Measurements from ENCODE around the gene EFS.

The EFS gene

GRCh38 chr14:23324993-23325392, 40.0 kb downstream of the EFS start:
- no peak for DNase-seq

GRCh38 chr14:23324455-23324846, 40.5 kb downstream of the EFS start:
- DNase-seq = no peak

GRCh38 chr14:23323838-23324454, 41.0 kb downstream of the EFS start:
- DNase-seq = no peak

GRCh38 chr14:23322568-23323517, 42.1 kb downstream of the EFS start:
- no peak for DNase-seq

GRCh38 chr14:23321572-23322547, 43.1 kb downstream of the EFS start:
- DNase-seq = peak in 2 of 4 experiments; percentile 20 to 29

- DNase-seq = peak; percentile 94 to 100 (median 96)
Observed at GRCh38 chr14:23320584-23321571, 44.1 kb downstream of the EFS start, which contains the start of gene PABPN1. Gene PABPN1 (plus strand): TSS chr14:23321457. CDS start chr14:23321470, 13 bp downstream.

- DNase-seq = no peak
Observed at GRCh38 chr14:23319746-23320583, 45.0 kb downstream of the EFS start.

- DNase-seq = no peak
Observed at GRCh38 chr14:23316300-23316699, 48.7 kb downstream of the EFS start.

- DNase-seq = no peak
Observed at GRCh38 chr14:23310546-23310945, 54.4 kb downstream of the EFS start.

- no peak for DNase-seq
Observed at GRCh38 chr14:23308721-23309445, 56.1 kb downstream of the EFS start.

GRCh38 chr14:23307687-23308644, 57.0 kb downstream of the EFS start:
- DNase-seq = no peak

- no peak for DNase-seq
Observed at GRCh38 chr14:23307146-23307530, 57.8 kb downstream of the EFS start.

GRCh38 chr14:23306412-23307145, 58.4 kb downstream of the EFS start, which contains the start of gene BCL2L2:
Gene BCL2L2 (plus strand): TSS chr14:23306833. CDS start chr14:23307768, 935 bp downstream.
- DNase-seq = no peak
